ENCODE results near the gene TYRO3.

TYRO3 gene

GRCh38 chr15:41599061-41599460, 40.0 kb downstream of the TYRO3 start:
- Histone ChIP-seq H3K36me3 (no peaks in the 10 kb centered on the region), H3K9ac (no peak overlapping the region), H4K20me1 (no peaks in the 10 kb centered on the region), H3K27me3 (no peaks in the 10 kb centered on the region), H3K4me3 (no peak overlapping the region), H3K4me1 (peaks cover 0 to 3% (median 2%) of the 10 kb centered on the region in 10 experiments; a peak in 10 of 20 replicates), H3K4me2 (no peak overlapping the region), H3K9me3 (replicated peaks in 1 of 11) (no peaks in the 10 kb centered on the region), H3K27ac (no peak overlapping the region)
- TF ChIP-seq Cebpa-rat (IDR thresholded peaks at IDR 0.05), result no peak

DNA sequence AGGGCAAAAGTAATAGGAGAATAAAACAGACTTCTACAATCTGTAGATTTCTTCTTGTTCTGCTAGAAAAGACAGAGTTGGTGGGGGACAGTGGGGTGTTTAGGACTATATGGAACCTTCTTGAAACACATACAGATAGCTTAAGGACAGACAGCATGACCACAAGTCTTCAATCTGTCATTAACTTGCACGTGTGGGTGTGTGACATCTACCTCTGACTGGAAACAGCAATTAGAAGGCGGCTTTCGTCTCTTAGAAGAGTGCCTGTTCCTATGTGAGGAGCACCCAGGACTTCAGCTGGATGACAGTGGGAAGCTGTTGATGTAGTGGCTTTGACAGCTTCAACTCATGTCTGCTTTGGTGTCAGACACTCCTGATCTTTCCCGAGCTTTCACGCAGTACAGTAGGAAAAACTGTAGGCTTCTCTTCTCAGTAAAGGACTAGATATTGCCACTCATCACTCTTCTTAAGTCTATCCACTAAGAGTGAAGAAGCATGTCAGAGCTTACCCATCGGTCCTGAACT, 44.5 kb downstream of the TYRO3 start:
- Histone ChIP-seq H3K4me2 (peak overlapping the region in 3 of 11 experiments; percentile 59 to 82 (median 66); a peak in 5 of 22 replicates), H3K9ac (no peak overlapping the region), H3K4me3 (no peak overlapping the region), H3K36me3 (no peaks in the 10 kb centered on the region), H3K9me3 (replicated peaks in 1 of 11) (no peaks in the 10 kb centered on the region), H3K27ac (no peak overlapping the region), H3K27me3 (no peaks in the 10 kb centered on the region), H3K4me1 (peaks cover 0 to 10% (median 4%) of the 10 kb centered on the region in 10 experiments; a peak in 10 of 20 replicates), H4K20me1 (no peaks in the 10 kb centered on the region)
- no peak for TF ChIP-seq Cebpa-rat (IDR thresholded peaks at IDR 0.05)

- H3K27me3 ChIP-seq, result no peaks in the 10 kb centered on the region
- peaks cover 0 to 10% (median 4%) of the 10 kb centered on the region in 10 experiments; a peak in 10 of 20 replicates for H3K4me1 ChIP-seq
- H3K4me2 ChIP-seq, result peak overlapping the region in 9 of 11 experiments; percentile 1 to 82 (median 51); a peak in 14 of 22 replicates
- no peak overlapping the region for H3K27ac ChIP-seq
- H4K20me1 ChIP-seq, result no peaks in the 10 kb centered on the region
- 0 out of 20 replicates have a peak overlapping the region, but pooled peaks of 1 of the 10 experiments have one; percentile 16 for H3K4me3 ChIP-seq
- no peak overlapping the region for H3K9ac ChIP-seq
- H3K9me3 ChIP-seq (replicated peaks in 1 of 11), result no peaks in the 10 kb centered on the region
- no peak for TF ChIP-seq Cebpa-rat (IDR thresholded peaks at IDR 0.05)
- no peaks in the 10 kb centered on the region for H3K36me3 ChIP-seq
Measured at GRCh38 chr15:41603941-41604911, 45.2 kb downstream of the TYRO3 start.

DNA sequence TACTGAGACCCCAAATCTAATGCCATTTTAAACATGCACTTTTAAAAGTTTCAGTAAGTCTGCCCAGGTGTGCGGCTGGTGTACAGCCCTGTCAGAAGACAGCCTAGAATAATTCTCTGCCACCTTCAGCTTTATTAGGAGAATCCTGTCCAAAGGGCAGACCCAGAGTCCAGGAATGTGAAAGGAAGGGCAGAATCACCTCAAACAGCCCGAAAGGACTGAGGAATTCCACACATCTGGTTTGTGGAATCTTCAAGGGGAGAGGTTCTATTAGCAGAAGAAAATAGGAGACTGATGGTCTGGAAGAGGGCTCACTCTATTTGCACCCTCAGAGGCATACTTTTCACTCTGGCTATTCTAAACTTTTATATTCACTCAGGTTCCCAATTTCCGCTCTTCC, 46.6 kb downstream of the TYRO3 start:
- Histone ChIP-seq H4K20me1 (no peaks in the 10 kb centered on the region), H3K27me3 (no peaks in the 10 kb centered on the region), H3K36me3 (no peaks in the 10 kb centered on the region), H3K27ac (no peak overlapping the region), H3K9me3 (replicated peaks in 1 of 11) (no peaks in the 10 kb centered on the region), H3K4me2 (no peak overlapping the region), H3K4me1 (peaks cover 0 to 10% (median 4%) of the 10 kb centered on the region in 10 experiments; a peak in 10 of 20 replicates), H3K4me3 (no peak overlapping the region), H3K9ac (no peak overlapping the region)
- no peak for TF ChIP-seq Cebpa-rat (IDR thresholded peaks at IDR 0.05)

DNA sequence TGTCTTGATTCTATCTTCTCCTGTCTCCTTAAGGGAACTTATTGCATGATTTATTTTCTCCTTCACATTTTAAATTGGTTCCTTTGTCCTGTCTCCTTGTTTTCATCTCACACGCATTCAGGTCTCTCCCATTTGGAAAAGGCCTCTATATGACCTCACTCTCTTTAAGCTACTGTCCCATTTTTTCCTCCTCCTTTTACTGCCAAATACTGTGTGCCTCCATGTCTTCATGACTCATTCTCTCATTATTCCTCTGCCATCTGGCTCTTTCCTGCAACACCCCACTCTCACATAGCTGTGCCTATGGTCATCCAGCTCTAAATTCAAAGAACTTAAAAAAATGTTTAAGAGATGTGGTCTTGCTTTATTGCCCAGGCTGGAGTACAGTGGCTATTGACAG, 48.0 kb downstream of the TYRO3 start:
- Histone ChIP-seq H3K9ac (no peak overlapping the region), H3K4me1 (peaks cover 0 to 10% (median 4%) of the 10 kb centered on the region in 10 experiments; a peak in 10 of 20 replicates), H3K27ac (no peak overlapping the region), H3K27me3 (no peaks in the 10 kb centered on the region), H3K36me3 (no peaks in the 10 kb centered on the region), H3K4me3 (no peak overlapping the region), H3K4me2 (no peak overlapping the region), H4K20me1 (no peaks in the 10 kb centered on the region), H3K9me3 (replicated peaks in 1 of 11) (no peaks in the 10 kb centered on the region)
- TF ChIP-seq Cebpa-rat (IDR thresholded peaks at IDR 0.05), result no peak

- no peak for TF ChIP-seq Cebpa-rat (IDR thresholded peaks at IDR 0.05)
- Histone ChIP-seq H3K4me3 (no peak overlapping the region), H3K4me1 (peaks cover 0 to 8% (median 1%) of the 10 kb centered on the region in 10 experiments; a peak in 10 of 20 replicates), H4K20me1 (no peaks in the 10 kb centered on the region), H3K36me3 (no peaks in the 10 kb centered on the region), H3K9me3 (replicated peaks in 1 of 11) (peaks cover 0 to 15% (median 5%) of the 10 kb centered on the region in 11 experiments; a peak in 16 of 22 replicates), H3K27me3 (no peaks in the 10 kb centered on the region), H3K27ac (no peak overlapping the region), H3K4me2 (no peak overlapping the region), H3K9ac (no peak overlapping the region)
Measured at GRCh38 chr15:41609123-41609522, 50.1 kb downstream of the TYRO3 start.

DNA sequence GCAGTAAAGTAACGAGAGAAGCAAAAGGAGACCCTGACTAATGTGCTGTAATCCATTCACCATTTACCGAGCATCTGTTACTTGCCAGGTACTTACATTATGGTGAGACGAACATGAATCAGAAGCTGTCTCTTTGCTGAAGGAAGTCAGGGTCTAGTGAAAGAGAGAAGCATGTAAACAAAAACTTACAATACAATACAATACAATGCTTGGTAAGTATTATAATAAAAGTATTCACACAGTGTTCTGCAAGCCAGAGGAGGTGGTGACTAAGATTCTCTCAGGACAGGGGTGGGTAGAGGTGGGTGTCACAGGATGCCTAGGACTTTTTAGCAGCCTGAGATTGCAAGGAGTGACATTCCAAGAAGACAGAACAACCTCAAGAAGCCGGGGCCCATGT, 51.0 kb downstream of the TYRO3 start:
- Histone ChIP-seq H3K9ac (no peak overlapping the region), H3K4me2 (no peak overlapping the region), H3K4me3 (no peak overlapping the region), H3K36me3 (no peaks in the 10 kb centered on the region), H4K20me1 (no peaks in the 10 kb centered on the region), H3K27ac (no peak overlapping the region), H3K4me1 (no peaks in the 10 kb centered on the region), H3K27me3 (no peaks in the 10 kb centered on the region), H3K9me3 (replicated peaks in 1 of 11) (peaks cover 0 to 18% (median 8%) of the 10 kb centered on the region in 11 experiments; a peak in 16 of 22 replicates)
- TF ChIP-seq Cebpa-rat (IDR thresholded peaks at IDR 0.05), result no peak

GRCh38 chr15:41620536-41621199, 61.7 kb downstream of the TYRO3 start:
- H3K9me3 ChIP-seq (replicated peaks in 1 of 11), result peaks cover 3 to 25% (median 20%) of the 10 kb centered on the region in 11 experiments; a peak in 21 of 22 replicates
- H3K9ac ChIP-seq, result peak overlapping the region in 1 of 11 experiments; percentile 55; a peak in 2 of 22 replicates
- H3K4me2 ChIP-seq, result peak overlapping the region; percentile 74 to 91 (median 82)
- TF ChIP-seq Cebpa-rat (IDR thresholded peaks at IDR 0.05), result no peak
- peaks cover 0 to 11% (median 8%) of the 10 kb centered on the region in 10 experiments; a peak in 10 of 20 replicates for H3K4me1 ChIP-seq
- no peaks in the 10 kb centered on the region for H3K36me3 ChIP-seq
- peaks cover 17 to 31% (median 21%) of the 10 kb centered on the region in 11 experiments for H3K27me3 ChIP-seq
- no peak overlapping the region for H3K27ac ChIP-seq
- no peaks in the 10 kb centered on the region for H4K20me1 ChIP-seq
- H3K4me3 ChIP-seq, result peak overlapping the region; percentile 37 to 68 (median 54)
